A673 (cell line): ENCODE results near the gene IDH2.

ENCODE experiments used
- CTCF ChIP-seq: fragments of 300-800, 200-600 bp; sonication (generic); conservative IDR thresholded peaks from 2 replicates; pipeline ENCODE4 v1.5.1; 2017; ENCODE audit warnings: low read depth, mild to moderate bottlenecking, antibody characterized with exemption, low read length, moderate library complexity, mixed read lengths
- EZH2 ChIP-seq: fragments of 200-600 bp; sonication (generic); IDR thresholded peaks from 2 replicates; pipeline ENCODE4 v1.6.1; 2017; ENCODE audit warnings: borderline replicate concordance, low read depth, mild to moderate bottlenecking, mixed read lengths, antibody characterized with exemption, low read length; ENCODE audit not compliant: poor library complexity, severe bottlenecking

GRCh38 chr15:90062462-90062932 lies 39.8 kb downstream of the IDH2 start:
- TF ChIP-seq CTCF = no peak
- TF ChIP-seq EZH2 = no peak
